Keratinocyte (primary cell): Measurements from ENCODE around the gene SAFB2. TPM values are rescaled to one million over a fixed set of nuclear protein-coding genes. Genes with fewer than 3 reads are reported as not detected.

Experiments used
- DNase-seq: peaks from one replicate; pipeline ENCODE4 v3.0.0-alpha.2; 2011; ENCODE audit warnings: low read depth, missing footprints, low spot score
- FAIRE-seq: peaks from 2 replicates; lab custom pipeline; 2011; peaks lifted over from hg19 to GRCh38; lab: Jason Lieb, UNC
- H2AFZ ChIP-seq: 2 replicates; pipeline ENCODE4 v1.6.0; 2012; ENCODE audit warnings: low read length, control low read depth, inconsistent platforms; ENCODE audit not compliant: control insufficient read depth
- H3K27ac ChIP-seq: 2 replicates; pipeline ENCODE4 v1.5.1; 2011; ENCODE audit warnings: low read length; ENCODE audit not compliant: control insufficient read depth, insufficient read depth
- H3K27me3 ChIP-seq: 3 replicates; pipeline ENCODE4 v1.6.0; 2011; ENCODE audit warnings: low read length; ENCODE audit not compliant: control insufficient read depth, insufficient read depth; ENCODE audit errors: extremely low read depth
- H3K36me3 ChIP-seq, 2 experiments: 2 replicates in 1 of 2; 3 replicates in 1 of 2; pipeline ENCODE4 v1.5.1; 2011; ENCODE audit warnings: low read length in 2 of 2, mild to moderate bottlenecking in 1 of 2; ENCODE audit not compliant: control insufficient read depth in 2 of 2, insufficient read depth in 2 of 2; ENCODE audit errors: extremely low read depth in 1 of 2
- H3K4me1 ChIP-seq: 3 replicates; pipeline ENCODE4 v1.5.1; 2011; ENCODE audit warnings: low read length; ENCODE audit not compliant: control insufficient read depth, insufficient read depth; ENCODE audit errors: extremely low read depth
- H3K4me2 ChIP-seq: 3 replicates; pipeline ENCODE4 v1.6.0; 2011; ENCODE audit warnings: low read depth, low read length; ENCODE audit not compliant: control insufficient read depth, insufficient read depth; ENCODE audit errors: extremely low read depth
- H3K4me3 ChIP-seq, 3 experiments: fragments of 200-600 bp in 1 of 3; sonication (generic) in 1 of 3; 2 replicates in 2 of 3; 3 replicates in 1 of 3; pipeline ENCODE4 v1.5.1; 2011 to 2016; ENCODE audit warnings: low read length in 3 of 3, mild to moderate bottlenecking in 3 of 3, control low read depth in 2 of 3, inconsistent platforms in 1 of 3, low read depth in 1 of 3, mixed read lengths in 1 of 3, mixed run types in 1 of 3, moderate library complexity in 1 of 3; ENCODE audit not compliant: control insufficient read depth in 2 of 3, insufficient read depth in 2 of 3; ENCODE audit errors: extremely low read depth in 1 of 3
- H3K79me2 ChIP-seq: 2 replicates; pipeline ENCODE4 v1.6.0; 2012; ENCODE audit warnings: low read length; ENCODE audit not compliant: control insufficient read depth, insufficient read depth
- H3K9ac ChIP-seq: 3 replicates; pipeline ENCODE4 v1.6.0; 2011; ENCODE audit warnings: low read length; ENCODE audit not compliant: control insufficient read depth, insufficient read depth; ENCODE audit errors: extremely low read depth
- H3K9me1 ChIP-seq: 3 replicates; pipeline ENCODE4 v1.6.0; 2011; ENCODE audit warnings: low read length; ENCODE audit not compliant: control insufficient read depth, insufficient read depth; ENCODE audit errors: extremely low read depth
- H3K9me3 ChIP-seq: 2 replicates; pipeline ENCODE4 v1.5.1; 2012; ENCODE audit warnings: low read depth, low read length; ENCODE audit not compliant: control insufficient read depth
- H4K20me1 ChIP-seq: 3 replicates; pipeline ENCODE4 v1.6.0; 2011; ENCODE audit warnings: low read length; ENCODE audit not compliant: control insufficient read depth, insufficient read depth; ENCODE audit errors: extremely low read depth
- CTCF ChIP-seq, 3 experiments: IDR thresholded peaks in 1 of 3; conservative IDR thresholded peaks in 1 of 3; optimal IDR thresholded peaks in 1 of 3; 2 replicates in 2 of 3; 3 replicates in 1 of 3; pipeline versions ENCODE3 to v1.5.1; 2011; ENCODE audit warnings: low read length in 3 of 3, mild to moderate bottlenecking in 3 of 3, moderate library complexity in 2 of 3, control low read depth in 1 of 3, inconsistent platforms in 1 of 3; ENCODE audit not compliant: insufficient read depth in 2 of 3; ENCODE audit errors: extremely low read depth in 1 of 3
- EZH2 ChIP-seq: IDR thresholded peaks from one replicate; pipeline ENCODE4 v1.6.1; 2012; ENCODE audit warnings: inconsistent platforms, mild to moderate bottlenecking, low read length, moderate library complexity
- dilution Hi-C: fragments of 300-500 bp; cut with MboI; formaldehyde crosslinking; loops from one replicate; pipeline ENCODE4 v1.7.0; 2020; ENCODE audit warnings: low sequenced_read_pairs; ENCODE audit not compliant: extremely low pct_ligation_motif_present
- polyA plus RNA-seq, 5 experiments: library from polyadenylated mRNA; depleted of rRNA in 3 of 5; stranded (reverse) in 3 of 5; stranded (forward) in 1 of 5; unstranded in 1 of 5; fragments of >200 nt; gene quantifications; 1 replicate in 1 of 5; 2 replicates in 3 of 5; 3 replicates in 1 of 5; pipeline versions ENCODE4 v1.2.1 to v1.2.3, GENCODE V29; 2011 to 2012; ENCODE audit warnings: missing spikeins in 2 of 5, low read depth in 1 of 5, low replicate concordance in 1 of 5

Gene SAFB2
- polyA plus RNA-seq, 1 donor (not counting 4 experiments of a cell fraction or from before 2014, with no cell fraction given), result 15.3 TPM

- Histone ChIP-seq H3K4me2 (no peak overlapping the region), H3K9ac (no peak overlapping the region)
- FAIRE-seq, result no peak
These were observed 9.1 kb upstream of the SAFB2 start for GRCh38 chr19:5631567-5632240.

GRCh38 chr19:5628919-5629481 lies 6.4 kb upstream of the SAFB2 start:
- no peaks in the 10 kb centered on the region for H3K9me1 ChIP-seq
- H3K4me3 ChIP-seq, result no peak overlapping the region
- no peak overlapping the region for H2AFZ ChIP-seq
- no peaks in the 10 kb centered on the region for H3K27me3 ChIP-seq
- no peak for DNase-seq
- no peaks in the 10 kb centered on the region for H3K9me3 ChIP-seq
- H4K20me1 ChIP-seq, result peaks cover 46% of the 10 kb centered on the region
- peaks cover 19 to 55% of the 10 kb centered on the region in 2 experiments for H3K36me3 ChIP-seq
- H3K27ac ChIP-seq, result no peak overlapping the region
- H3K79me2 ChIP-seq, result peaks cover 96% of the 10 kb centered on the region
- TF ChIP-seq CTCF (optimal IDR thresholded peaks at IDR 0.05 in 1 of 3, IDR thresholded peaks at IDR 0.05 in 1 of 3, conservative IDR thresholded peaks at IDR 0.05 in 1 of 3; ENCODE audit: extremely low read depth in 1 of 3, insufficient read depth in 2 of 3, low read length in 3 of 3) (no peak), EZH2 (no peak)
- FAIRE-seq, result no peak
- peaks cover 13% of the 10 kb centered on the region for H3K4me1 ChIP-seq
- H3K4me2 ChIP-seq, result no peak overlapping the region
- no peak overlapping the region for H3K9ac ChIP-seq
- dilution Hi-C loops, result no loop called here

More at GRCh38 chr19:5631567-5632240, 9.1 kb upstream of the SAFB2 start:
- H3K4me3 ChIP-seq, result no peak overlapping the region
- TF ChIP-seq EZH2 (no peak), CTCF (optimal IDR thresholded peaks at IDR 0.05 in 1 of 3, IDR thresholded peaks at IDR 0.05 in 1 of 3, conservative IDR thresholded peaks at IDR 0.05 in 1 of 3; ENCODE audit: extremely low read depth in 1 of 3, insufficient read depth in 2 of 3, low read length in 3 of 3) (no peak)
- H3K27me3 ChIP-seq, result no peaks in the 10 kb centered on the region
- H3K79me2 ChIP-seq, result peaks cover 96% of the 10 kb centered on the region
- no peaks in the 10 kb centered on the region for H3K9me3 ChIP-seq
- H3K9me1 ChIP-seq, result peaks cover 6% of the 10 kb centered on the region
- no peaks in the 10 kb centered on the region for H3K4me1 ChIP-seq
- dilution Hi-C loops, result no loop called here
- no peak overlapping the region for H3K27ac ChIP-seq
- H3K36me3 ChIP-seq, result peaks cover 17 to 35% of the 10 kb centered on the region in 2 experiments
- peaks cover 40% of the 10 kb centered on the region for H4K20me1 ChIP-seq
- H2AFZ ChIP-seq, result no peak overlapping the region
- DNase-seq, result no peak
